ENCODE measurements around the gene SPOCK3.

DNA sequence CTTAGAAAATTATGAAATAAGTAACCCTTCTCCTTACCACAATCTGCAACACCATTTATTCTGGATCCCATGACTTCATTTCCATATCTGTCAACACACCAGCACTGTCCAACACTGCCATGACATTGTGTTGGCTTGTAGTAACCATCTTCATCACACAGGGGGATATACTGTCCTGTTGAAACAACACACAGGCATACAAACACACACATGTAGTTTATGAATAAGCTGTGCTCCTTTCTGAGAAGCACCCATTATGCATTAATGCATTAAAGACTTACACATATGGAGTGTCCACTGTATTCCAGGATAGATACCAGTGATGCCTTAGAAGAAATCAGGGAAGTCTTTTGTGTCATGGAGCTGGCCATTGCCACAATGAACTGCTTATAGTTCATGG, 496.9 kb downstream of the SPOCK3 start:
- TF ChIP-seq RCOR1 (IDR thresholded peaks at IDR 0.05; ENCODE audit: low read depth, low read length): no peak
- TF ChIP-seq, protein P1, sequence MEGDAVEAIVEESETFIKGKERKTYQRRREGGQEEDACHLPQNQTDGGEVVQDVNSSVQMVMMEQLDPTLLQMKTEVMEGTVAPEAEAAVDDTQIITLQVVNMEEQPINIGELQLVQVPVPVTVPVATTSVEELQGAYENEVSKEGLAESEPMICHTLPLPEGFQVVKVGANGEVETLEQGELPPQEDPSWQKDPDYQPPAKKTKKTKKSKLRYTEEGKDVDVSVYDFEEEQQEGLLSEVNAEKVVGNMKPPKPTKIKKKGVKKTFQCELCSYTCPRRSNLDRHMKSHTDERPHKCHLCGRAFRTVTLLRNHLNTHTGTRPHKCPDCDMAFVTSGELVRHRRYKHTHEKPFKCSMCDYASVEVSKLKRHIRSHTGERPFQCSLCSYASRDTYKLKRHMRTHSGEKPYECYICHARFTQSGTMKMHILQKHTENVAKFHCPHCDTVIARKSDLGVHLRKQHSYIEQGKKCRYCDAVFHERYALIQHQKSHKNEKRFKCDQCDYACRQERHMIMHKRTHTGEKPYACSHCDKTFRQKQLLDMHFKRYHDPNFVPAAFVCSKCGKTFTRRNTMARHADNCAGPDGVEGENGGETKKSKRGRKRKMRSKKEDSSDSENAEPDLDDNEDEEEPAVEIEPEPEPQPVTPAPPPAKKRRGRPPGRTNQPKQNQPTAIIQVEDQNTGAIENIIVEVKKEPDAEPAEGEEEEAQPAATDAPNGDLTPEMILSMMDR (IDR thresholded peaks at IDR 0.05): no peak
- no peak for TF ChIP-seq GATA3 (IDR thresholded peaks at IDR 0.05; ENCODE audit: borderline replicate concordance)
- no peak for TF ChIP-seq NR3C1 (IDR thresholded peaks at IDR 0.05)
- no peak for TF ChIP-seq EP300 (IDR thresholded peaks at IDR 0.05)
- no peak for TF ChIP-seq FOSB (CRISPR knock-in tag; IDR thresholded peaks at IDR 0.05)
- TF ChIP-seq NFE2L2 (conservative IDR thresholded peaks at IDR 0.05; ENCODE audit: low read length): no peak
- TF ChIP-seq CHD4 (IDR thresholded peaks at IDR 0.05; ENCODE audit: borderline replicate concordance): no peak
